ENCODE measurements around the gene ALG6. TPM values are rescaled to one million over a fixed set of nuclear protein-coding genes. Genes with fewer than 3 reads are reported as not detected.

The ALG6 gene
- total and polyA plus RNA-seq, 2 of the 13 experiments (the other 11 are each of a cell fraction or from before 2014, with no cell fraction given) = 6.8 to 8.1 TPM

GRCh38 chr1:63411066-63411465 is 43.6 kb downstream of the ALG6 start:
- in situ Hi-C loops (cut with HindIII; ENCODE audit: extremely low pct_ligation_motif_present, low pct_unique_long_range_greater_than_20kb) = no loop called here
- no peaks in the 10 kb centered on the region for H3K9me3 ChIP-seq (ENCODE audit: low read length)
- no peak overlapping the region for H3K4me3 ChIP-seq (replicated peaks in 1 of 3; ENCODE audit: insufficient read depth in 1 of 3, low read depth in 2 of 3, low read length in 3 of 3)
- CTCF ChIA-PET (ENCODE audit: low intra/inter-chr PET ratio, low total read pairs) = no interaction called here
- no peaks in the 10 kb centered on the region for H3K27me3 ChIP-seq (ENCODE audit: control insufficient read depth in 1 of 2, insufficient read depth in 2 of 2, low read length in 2 of 2)
- no peak overlapping the region for H2AFZ ChIP-seq (ENCODE audit: low read length)
- 88% methylated on average over 2 of the region's 2 CpGs for WGBS (ENCODE audit: low lambda C conversion rate)
- H3K79me2 ChIP-seq (ENCODE audit: insufficient read depth, low read length) = no peaks in the 10 kb centered on the region
- no peak for DNase-seq (ENCODE audit: low spot score)
- H3K4me2 ChIP-seq (ENCODE audit: low read depth, low read length) = no peak overlapping the region
- POLR2A ChIA-PET = no interaction called here
- no TSS peak for BruUV-seq (replicated peaks)
- H3K27ac ChIP-seq (ENCODE audit: extremely low read length, insufficient read depth, low read length) = no peak overlapping the region
- no peak for FAIRE-seq
- intact Hi-C loops (cut with micrococcal nuclease; ENCODE audit: unreplicated experiment) = no loop called here
- H3K36me3 ChIP-seq (replicated peaks in 1 of 2; ENCODE audit: control insufficient read depth in 1 of 2, insufficient read depth in 2 of 2, low read length in 2 of 2) = peaks cover 0 to 3% of the 10 kb centered on the region in 2 experiments; a peak in 1 of 5 replicates
- no peaks in the 10 kb centered on the region for H3K4me1 ChIP-seq (ENCODE audit: insufficient read depth, low read length)
- ATAC-seq = no peak
- no peak overlapping the region for H3K9ac ChIP-seq (ENCODE audit: insufficient read depth, low read depth, low read length)
- TF ChIP-seq ZNF7 (CRISPR knock-in tag; IDR thresholded peaks at IDR 0.05) (no peak), ZBTB43 (CRISPR knock-in tag; conservative IDR thresholded peaks at IDR 0.05) (no peak), TEF (CRISPR knock-in tag; IDR thresholded peaks at IDR 0.05) (no peak)
- H4K20me1 ChIP-seq (ENCODE audit: insufficient read depth, low read length) = no peaks in the 10 kb centered on the region

- DNase-seq (ENCODE audit: low spot score) (no peak), FAIRE-seq (no peak), ATAC-seq (no peak)
- Histone ChIP-seq H3K4me3 (replicated peaks in 1 of 3; ENCODE audit: insufficient read depth in 1 of 3, low read depth in 2 of 3, low read length in 3 of 3) (no peak overlapping the region), H3K27ac (ENCODE audit: extremely low read length, insufficient read depth, low read length) (no peak overlapping the region), H2AFZ (ENCODE audit: low read length) (no peak overlapping the region), H3K27me3 (ENCODE audit: control insufficient read depth in 1 of 2, insufficient read depth in 2 of 2, low read length in 2 of 2) (no peaks in the 10 kb centered on the region), H3K9me3 (ENCODE audit: low read length) (no peaks in the 10 kb centered on the region), H3K36me3 (replicated peaks in 1 of 2; ENCODE audit: control insufficient read depth in 1 of 2, insufficient read depth in 2 of 2, low read length in 2 of 2) (peaks cover 0 to 3% of the 10 kb centered on the region in 2 experiments; a peak in 1 of 5 replicates), H3K79me2 (ENCODE audit: insufficient read depth, low read length) (no peaks in the 10 kb centered on the region), H3K4me2 (ENCODE audit: low read depth, low read length) (no peak overlapping the region), H4K20me1 (ENCODE audit: insufficient read depth, low read length) (no peaks in the 10 kb centered on the region), H3K9ac (ENCODE audit: insufficient read depth, low read depth, low read length) (no peak overlapping the region), H3K4me1 (ENCODE audit: insufficient read depth, low read length) (no peaks in the 10 kb centered on the region)
- intact Hi-C loops (cut with micrococcal nuclease; ENCODE audit: unreplicated experiment) = no loop called here
- BruUV-seq (replicated peaks) = no TSS peak
- in situ Hi-C loops (cut with HindIII; ENCODE audit: extremely low pct_ligation_motif_present, low pct_unique_long_range_greater_than_20kb) = no loop called here
- POLR2A ChIA-PET = no interaction called here
- CTCF ChIA-PET (ENCODE audit: low intra/inter-chr PET ratio, low total read pairs) = no interaction called here
- 95% methylated on average over 1 of the region's 1 CpG for WGBS (ENCODE audit: low lambda C conversion rate)
- TF ChIP-seq MTF1 (CRISPR knock-in tag; IDR thresholded peaks at IDR 0.05) (no peak), FOSL2 (CRISPR knock-in tag; IDR thresholded peaks at IDR 0.05) (no peak), MYC (CRISPR knock-in tag; IDR thresholded peaks at IDR 0.05; ENCODE audit: borderline replicate concordance) (no peak), MED13 (CRISPR knock-in tag; IDR thresholded peaks at IDR 0.05) (no peak), STAT5B (CRISPR knock-in tag; IDR thresholded peaks at IDR 0.05) (no peak), BRD4 (CRISPR knock-in tag; IDR thresholded peaks at IDR 0.05) (no peak), ZNF232 (CRISPR knock-in tag; IDR thresholded peaks at IDR 0.05; ENCODE audit: borderline replicate concordance) (no peak), ZSCAN5A (CRISPR knock-in tag; IDR thresholded peaks at IDR 0.05; ENCODE audit: borderline replicate concordance) (no peak), ARID4A (CRISPR knock-in tag; IDR thresholded peaks at IDR 0.05; ENCODE audit: borderline replicate concordance) (no peak)
These were observed 46.0 kb downstream of the ALG6 start for GRCh38 chr1:63413394-63413793.
